Left renal pelvis (tissue), 4 donors: ENCODE results near the gene SAMM50. TPM values are rescaled to one million over a fixed set of nuclear protein-coding genes. Genes with fewer than 3 reads are reported as not detected.

Source experiments
- DNase-seq, 4 donors: peaks; one replicate each; pipeline ENCODE4 v3.0.0-alpha.2; 2013; ENCODE audit warnings: low read depth in 4 of 4, low spot score in 3 of 4
- polyA plus RNA-seq, 4 donors: library from polyadenylated mRNA; unstranded; fragments of 120-200 nt; gene quantifications; one replicate each; pipeline ENCODE4 v1.2.1, GENCODE V29; 2013; ENCODE audit not compliant: insufficient read length in 4 of 4

The SAMM50 gene
- polyA plus RNA-seq, 4 donors, result 46.3 to 68.2 (median 64.6) TPM

- DNase-seq, result no peak
Measured at GRCh38 chr22:43974028-43974545, 18.8 kb downstream of the SAMM50 start.

- no peak for DNase-seq
Measured at GRCh38 chr22:43975041-43975440, 19.8 kb downstream of the SAMM50 start.

GRCh38 chr22:43976861-43977795 lies 21.9 kb downstream of the SAMM50 start:
- no peak for DNase-seq

- DNase-seq, result no peak
Measured at GRCh38 chr22:43978558-43978957, 23.3 kb downstream of the SAMM50 start.

- DNase-seq, result no peak
Measured at GRCh38 chr22:43980579-43980978, 25.3 kb downstream of the SAMM50 start.

- no peak for DNase-seq
Measured at GRCh38 chr22:43980996-43981395, 25.8 kb downstream of the SAMM50 start.

GRCh38 chr22:43983808-43984207 lies 28.6 kb downstream of the SAMM50 start:
- DNase-seq, result no peak

GRCh38 chr22:43985532-43985931 lies 30.3 kb downstream of the SAMM50 start:
- no peak for DNase-seq

GRCh38 chr22:43988116-43988820 lies 33.0 kb downstream of the SAMM50 start:
- DNase-seq, result no peak

- DNase-seq, result no peak
Measured at GRCh38 chr22:43988960-43989359, 33.7 kb downstream of the SAMM50 start.

GRCh38 chr22:43990044-43990443 lies 34.8 kb downstream of the SAMM50 start:
- DNase-seq, result no peak

- no peak for DNase-seq
Measured at GRCh38 chr22:43991316-43992020, 36.2 kb downstream of the SAMM50 start.

- no peak for DNase-seq
Measured at GRCh38 chr22:43992331-43992821, 37.1 kb downstream of the SAMM50 start.

- no peak for DNase-seq
Measured at GRCh38 chr22:43993072-43993760, 38.0 kb downstream of the SAMM50 start.

GRCh38 chr22:43994006-43994405 lies 38.8 kb downstream of the SAMM50 start:
- no peak for DNase-seq

GRCh38 chr22:43994416-43994815 lies 39.2 kb downstream of the SAMM50 start:
- DNase-seq, result no peak

- DNase-seq, result no peak
Measured at GRCh38 chr22:43995057-43995685, 39.9 kb downstream of the SAMM50 start.

- DNase-seq, result no peak
Measured at GRCh38 chr22:43995798-43996169, 40.5 kb downstream of the SAMM50 start.

- no peak for DNase-seq
Measured at GRCh38 chr22:43996170-43996980, 41.1 kb downstream of the SAMM50 start.
